Measurements from ENCODE around the gene PRDM16. TPM values are rescaled to one million over a fixed set of nuclear protein-coding genes. Genes with fewer than 3 reads are reported as not detected.

PRDM16 gene
- polyA plus RNA-seq, 2 of the 4 experiments (the other 2 are of a cell fraction), result 0.03 to 0.35 TPM

- TF ChIP-seq CTCF (IDR thresholded peaks at IDR 0.05) (no peak), SREBF2 (IDR thresholded peaks at IDR 0.05) (no peak), RFX5 (IDR thresholded peaks at IDR 0.05) (no peak), CHD4 (IDR thresholded peaks at IDR 0.05; ENCODE audit: borderline replicate concordance) (no peak), GATA3 (IDR thresholded peaks at IDR 0.05; ENCODE audit: borderline replicate concordance) (no peak), BHLHE40 (IDR thresholded peaks at IDR 0.05; ENCODE audit: low read depth, low read length) (no peak), RNF2 (IDR thresholded peaks at IDR 0.05; ENCODE audit: borderline replicate concordance, low read depth) (no peak), ZC3H11A (IDR thresholded peaks at IDR 0.05) (no peak), RARB (CRISPR knock-in tag; IDR thresholded peaks at IDR 0.05) (no peak), POLR2AphosphoS2 (conservative IDR thresholded peaks at IDR 0.05; ENCODE audit: low read length) (no peak), RCOR1 (IDR thresholded peaks at IDR 0.05; ENCODE audit: low read depth, low read length) (no peak), HMGXB4 (CRISPR knock-in tag; IDR thresholded peaks at IDR 0.05; ENCODE audit: borderline replicate concordance) (no peak), CEBPB (IDR thresholded peaks at IDR 0.05) (no peak), NPAS2 (CRISPR knock-in tag; IDR thresholded peaks at IDR 0.05; ENCODE audit: borderline replicate concordance) (no peak), HOXB5 (CRISPR knock-in tag; IDR thresholded peaks at IDR 0.05) (no peak), NR3C1 (IDR thresholded peaks at IDR 0.05) (no peak), ELK1 (IDR thresholded peaks at IDR 0.05; ENCODE audit: low read depth, low read length) (no peak)
- TF ChIP-seq, protein P1, sequence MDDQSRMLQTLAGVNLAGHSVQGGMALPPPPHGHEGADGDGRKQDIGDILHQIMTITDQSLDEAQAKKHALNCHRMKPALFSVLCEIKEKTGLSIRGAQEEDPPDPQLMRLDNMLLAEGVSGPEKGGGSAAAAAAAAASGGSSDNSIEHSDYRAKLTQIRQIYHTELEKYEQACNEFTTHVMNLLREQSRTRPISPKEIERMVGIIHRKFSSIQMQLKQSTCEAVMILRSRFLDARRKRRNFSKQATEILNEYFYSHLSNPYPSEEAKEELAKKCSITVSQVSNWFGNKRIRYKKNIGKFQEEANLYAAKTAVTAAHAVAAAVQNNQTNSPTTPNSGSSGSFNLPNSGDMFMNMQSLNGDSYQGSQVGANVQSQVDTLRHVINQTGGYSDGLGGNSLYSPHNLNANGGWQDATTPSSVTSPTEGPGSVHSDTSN (IDR thresholded peaks at IDR 0.05), result no peak
- TF ChIP-seq, protein P2, sequence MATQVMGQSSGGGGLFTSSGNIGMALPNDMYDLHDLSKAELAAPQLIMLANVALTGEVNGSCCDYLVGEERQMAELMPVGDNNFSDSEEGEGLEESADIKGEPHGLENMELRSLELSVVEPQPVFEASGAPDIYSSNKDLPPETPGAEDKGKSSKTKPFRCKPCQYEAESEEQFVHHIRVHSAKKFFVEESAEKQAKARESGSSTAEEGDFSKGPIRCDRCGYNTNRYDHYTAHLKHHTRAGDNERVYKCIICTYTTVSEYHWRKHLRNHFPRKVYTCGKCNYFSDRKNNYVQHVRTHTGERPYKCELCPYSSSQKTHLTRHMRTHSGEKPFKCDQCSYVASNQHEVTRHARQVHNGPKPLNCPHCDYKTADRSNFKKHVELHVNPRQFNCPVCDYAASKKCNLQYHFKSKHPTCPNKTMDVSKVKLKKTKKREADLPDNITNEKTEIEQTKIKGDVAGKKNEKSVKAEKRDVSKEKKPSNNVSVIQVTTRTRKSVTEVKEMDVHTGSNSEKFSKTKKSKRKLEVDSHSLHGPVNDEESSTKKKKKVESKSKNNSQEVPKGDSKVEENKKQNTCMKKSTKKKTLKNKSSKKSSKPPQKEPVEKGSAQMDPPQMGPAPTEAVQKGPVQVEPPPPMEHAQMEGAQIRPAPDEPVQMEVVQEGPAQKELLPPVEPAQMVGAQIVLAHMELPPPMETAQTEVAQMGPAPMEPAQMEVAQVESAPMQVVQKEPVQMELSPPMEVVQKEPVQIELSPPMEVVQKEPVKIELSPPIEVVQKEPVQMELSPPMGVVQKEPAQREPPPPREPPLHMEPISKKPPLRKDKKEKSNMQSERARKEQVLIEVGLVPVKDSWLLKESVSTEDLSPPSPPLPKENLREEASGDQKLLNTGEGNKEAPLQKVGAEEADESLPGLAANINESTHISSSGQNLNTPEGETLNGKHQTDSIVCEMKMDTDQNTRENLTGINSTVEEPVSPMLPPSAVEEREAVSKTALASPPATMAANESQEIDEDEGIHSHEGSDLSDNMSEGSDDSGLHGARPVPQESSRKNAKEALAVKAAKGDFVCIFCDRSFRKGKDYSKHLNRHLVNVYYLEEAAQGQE (IDR thresholded peaks at IDR 0.05), result no peak
- Histone ChIP-seq H3K4me2 (no peak overlapping the region), H3K4me3 (no peak overlapping the region), H3K9me3 (no peaks in the 10 kb centered on the region), H3K27ac (no peak overlapping the region), H3K4me1 (no peaks in the 10 kb centered on the region)
- ATAC-seq, result no peak
- FAIRE-seq, result no peak
- 74% methylated on average over 30 of the region's 40 CpGs for WGBS (ENCODE audit: missing lambda C conversion rate)
- CTCF ChIA-PET, result no interaction called here
- POLR2A ChIA-PET, result no interaction called here
- DNase-seq (ENCODE audit: low read depth in 1 of 2, low spot score in 1 of 2), result no peak
Measured at GRCh38 chr1:3198371-3199271, 129.6 kb downstream of the PRDM16 start.

Measured in A549 (cell line).